Heart left ventricle (tissue), 16 donors: ENCODE data around the gene SLC22A4. TPM values are rescaled to one million over a fixed set of nuclear protein-coding genes. Genes with fewer than 3 reads are reported as not detected.

Experiments used
- ATAC-seq, 4 donors: fragments of 200-7000 bp; cut with Tn5 transposase; one replicate each; pipeline ENCODE4 v1.9.1; 2020 to 2022; ENCODE audit warnings: moderate library complexity in 4 of 4, mild to moderate bottlenecking in 3 of 4, moderate number of reproducible peaks in 1 of 4
- DNase-seq, 5 donors: peaks; one replicate each; pipeline ENCODE4 v3.0.0-alpha.2; 2020
- H3K27ac ChIP-seq, 12 donors: fragments of 200-600 bp; sonication (generic) in 4 of 12; one replicate each; pipeline versions ENCODE4 v1.5.0 to v1.8.0; 2016 to 2022; ENCODE audit warnings: mild to moderate bottlenecking in 2 of 12
- H3K27me3 ChIP-seq, 9 donors: fragments of 200-600 bp; sonication (generic) in 2 of 9; one replicate each; pipeline versions ENCODE4 v1.5.1 to v1.8.0; 2016 to 2022; ENCODE audit warnings: mild to moderate bottlenecking in 3 of 9
- H3K36me3 ChIP-seq, 9 donors: fragments of 200-600 bp; sonication (generic) in 2 of 9; one replicate each; pipeline versions ENCODE4 v1.5.0 to v1.8.0; 2018 to 2022; ENCODE audit warnings: mild to moderate bottlenecking in 2 of 9
- H3K4me1 ChIP-seq, 12 donors: fragments of 200-600 bp; sonication (generic) in 4 of 12; one replicate each; pipeline versions ENCODE4 v1.5.0 to v1.8.0; 2016 to 2022; ENCODE audit warnings: mild to moderate bottlenecking in 3 of 12
- H3K4me3 ChIP-seq, 12 donors: fragments of 200-600 bp; sonication (generic) in 4 of 12; one replicate each; pipeline versions ENCODE4 v1.5.0 to v1.8.0; 2017 to 2022; ENCODE audit warnings: mild to moderate bottlenecking in 9 of 12, moderate library complexity in 4 of 12
- H3K9me3 ChIP-seq, 12 donors: fragments of 200-600 bp; sonication (generic) in 4 of 12; one replicate each; pipeline versions ENCODE4 v1.5.0 to v1.8.0; 2016 to 2022; ENCODE audit warnings: mild to moderate bottlenecking in 1 of 12
- CTCF ChIP-seq, 12 donors: fragments of 200-600 bp; sonication (generic) in 4 of 12; IDR thresholded peaks; one replicate each; pipeline versions ENCODE4 v1.5.0 to v1.8.0; 2018 to 2022; ENCODE audit warnings: antibody characterized with exemption in 12 of 12, mild to moderate bottlenecking in 5 of 12
- POLR2A ChIP-seq, 2 donors: fragments of 450-650 bp; IDR thresholded peaks; one replicate each; pipeline ENCODE4 v1.6.1; 2017; ENCODE audit warnings: antibody characterized with exemption in 2 of 2, mild to moderate bottlenecking in 2 of 2, moderate library complexity in 2 of 2
- WGBS, 4 donors: extraction: QIAGEN DNeasy Blood & Tissue Kit in 2 of 4; methylation state at CpG; one replicate each; pipeline versions ENCODE4 v1.1.5 to v1.1.7; 2013 to 2018; 5-methylcytosine and 5-hydroxymethylcytosine counted together
- intact Hi-C, 10 donors: fragments of 100-400 bp; cut with DNase I; formaldehyde crosslinking; loops; one replicate each; pipeline versions ENCODE4 v1.11.1 to v1.14.2; 2022
- polyA plus RNA-seq, 2 donors: library from polyadenylated mRNA; stranded (reverse); fragments of 200-250 nt; gene quantifications; one replicate each; pipeline ENCODE4 v1.2.3, GENCODE V29; 2013
- total RNA-seq, 9 donors: library from RNA; depleted of rRNA in 2 of 9; stranded (reverse); fragments of >200 nt in 2 of 9; fragmentation: NEBNext Ultra II Directional in 3 of 9; extraction: Animal tissue kit (Norgen Biotek cat#: 25700) in 3 of 9; gene quantifications; one replicate each; pipeline versions ENCODE4 v1.1.0 to v1.2.4, GENCODE V29; 2016 to 2023
- donor health status: ischemic (EF 13 %, LVEDD 7.1; RV severe dilation, severe dysfunction).
- donor health status: healthy with polysubstance abuse.
- donor health status: DM: no; HTN: yes; CAD: no.
- donor health status: DM: no; HTN: no; CAD: no.
- donor health status: ischemic (EF 25% LVEDD 6.9; RV normal size, moderate dysfunction).
- donor health status: ischemic (EF 25% LVEDD 5.7; RV mildly dilated, moderate dysfunction).
- donor health status: healthy.
- donor health status: DM: yes; HTN: yes; CAD: no.
- donor health status: ischemic (EF 35%, LVEDD 5.7; RV mildly dilated, moderate dysfunction).
- donor health status: nonischemic (EF 11% LVEDD 7.7; RV severe dilation, severe dysfunction).
- donor health status: DM: yes; HTN: yes; CAD: no.
- donor health status: PGD.
- donor health status: ischemic (EF 29% LVEDD 5.4; RV normal size, mild dysfunction).
- donor health status: nonischemic (EF 23%, LVEDD 6.1; RV moderate dilation, normal function).

Gene SLC22A4
- total and polyA plus RNA-seq, 11 donors, result 0.30 to 4.9 (median 2.2) TPM

GRCh38 chr5:132272311-132273210 lies 21.6 kb upstream of the SLC22A4 start:
- Histone ChIP-seq H3K4me3 (peak overlapping the region in 3 of 12 donors; percentile 2 to 42 (median 29)), H3K9me3 (no peaks in the 10 kb centered on the region), H3K36me3 (no peaks in the 10 kb centered on the region), H3K27ac (peak overlapping the region in 1 of 12 donors; percentile 53), H3K27me3 (no peaks in the 10 kb centered on the region), H3K4me1 (peaks cover 0 to 13% (median 0%) of the 10 kb centered on the region in 12 donors)
- intact Hi-C loops, result loop anchor here in 5 of 10 donors (5.0 to 10.0 kb wide), 6 partner anchors 35 to 232 kb away; no protein-coding TSS in a partner anchor
- 54 to 64% (median 62%) methylated on average over 37 of the region's 37 CpGs for WGBS, 4 donors
- peak in 3 of 5 donors; percentile 49 to 76 (median 52) for DNase-seq
- ATAC-seq, result peak in 3 of 4 donors; percentile 14 to 53 (median 45)
- TF ChIP-seq POLR2A (IDR thresholded peaks at IDR 0.05) (no peak), CTCF (IDR thresholded peaks at IDR 0.05) (peak; percentile 79 to 93 (median 86))

- no peaks in the 10 kb centered on the region for H3K27me3 ChIP-seq
- peaks cover 0 to 7% (median 0%) of the 10 kb centered on the region in 12 donors for H3K4me1 ChIP-seq
- no peaks in the 10 kb centered on the region for H3K9me3 ChIP-seq
- H3K4me3 ChIP-seq, result no peak overlapping the region
- ATAC-seq (no peak), DNase-seq (no peak)
- TF ChIP-seq CTCF (IDR thresholded peaks at IDR 0.05), result no peak
- TF ChIP-seq POLR2A (IDR thresholded peaks at IDR 0.05), result no peak
- H3K27ac ChIP-seq, result peak overlapping the region in 1 of 12 donors; percentile 53
- WGBS, 4 donors, result 85 to 94% (median 90%) methylated on average over 2 of the region's 2 CpGs
- no peaks in the 10 kb centered on the region for H3K36me3 ChIP-seq
- intact Hi-C loops, result loop anchor here in 5 of 10 donors (5.0 to 10.0 kb wide), 6 partner anchors 36 to 231 kb away; no protein-coding TSS in a partner anchor
Observed at GRCh38 chr5:132273631-132274030, 20.6 kb upstream of the SLC22A4 start.

- WGBS, 4 donors, result 90 to 94% (median 93%) methylated on average over 11 to 14 of the region's 14 CpGs
- ATAC-seq, result no peak
- no peak for TF ChIP-seq CTCF (IDR thresholded peaks at IDR 0.05)
- TF ChIP-seq POLR2A (IDR thresholded peaks at IDR 0.05), result no peak
- no peak overlapping the region for H3K4me3 ChIP-seq
- no peaks in the 10 kb centered on the region for H3K36me3 ChIP-seq
- DNase-seq, result no peak
- no peaks in the 10 kb centered on the region for H3K27me3 ChIP-seq
- no peaks in the 10 kb centered on the region for H3K9me3 ChIP-seq
- intact Hi-C loops, result loop anchor here in 5 of 10 donors (5.0 to 10.0 kb wide), 6 partner anchors 37 to 231 kb away; no protein-coding TSS in a partner anchor
- peaks cover 0 to 7% (median 0%) of the 10 kb centered on the region in 12 donors for H3K4me1 ChIP-seq
- H3K27ac ChIP-seq, result no peak overlapping the region
Observed at GRCh38 chr5:132274050-132274792, 20.0 kb upstream of the SLC22A4 start.
